Stimulated activated naive CD4-positive, alpha-beta T cell treated with Interleukin-2 at 50 U/mL for 16 hours (primary cell): ENCODE results near the gene SH2D4B.
"Not testable (repeated sequence)": the region's sequence is repeated elsewhere in the genome, so short reads cannot be mapped to it uniquely, and the experiment has no call there.

Experiments
- DNase-seq: peaks from one replicate; lab custom pipeline; 2025; lab: John Stamatoyannopoulos, UW

Gene SH2D4B

DNA sequence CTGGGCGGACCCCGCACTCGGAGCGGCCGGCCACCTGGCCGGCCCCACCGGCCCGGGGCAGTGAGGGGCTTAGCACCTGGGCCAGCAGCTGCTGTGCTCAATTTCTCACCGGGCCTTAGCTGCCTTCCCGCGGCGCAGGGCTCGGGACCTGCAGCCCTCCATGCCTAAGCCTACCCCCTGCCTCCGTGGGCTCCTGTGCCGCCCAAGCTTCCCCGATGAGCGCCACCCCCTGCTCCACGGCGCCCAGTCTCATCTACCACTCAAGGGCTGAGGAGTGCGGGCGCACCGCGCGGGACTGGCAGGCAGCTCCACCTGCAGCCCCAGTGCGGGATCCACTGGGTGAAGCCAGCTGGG is 5.6 kb downstream of the SH2D4B start:
- not testable (repeated sequence) for DNase-seq

DNA sequence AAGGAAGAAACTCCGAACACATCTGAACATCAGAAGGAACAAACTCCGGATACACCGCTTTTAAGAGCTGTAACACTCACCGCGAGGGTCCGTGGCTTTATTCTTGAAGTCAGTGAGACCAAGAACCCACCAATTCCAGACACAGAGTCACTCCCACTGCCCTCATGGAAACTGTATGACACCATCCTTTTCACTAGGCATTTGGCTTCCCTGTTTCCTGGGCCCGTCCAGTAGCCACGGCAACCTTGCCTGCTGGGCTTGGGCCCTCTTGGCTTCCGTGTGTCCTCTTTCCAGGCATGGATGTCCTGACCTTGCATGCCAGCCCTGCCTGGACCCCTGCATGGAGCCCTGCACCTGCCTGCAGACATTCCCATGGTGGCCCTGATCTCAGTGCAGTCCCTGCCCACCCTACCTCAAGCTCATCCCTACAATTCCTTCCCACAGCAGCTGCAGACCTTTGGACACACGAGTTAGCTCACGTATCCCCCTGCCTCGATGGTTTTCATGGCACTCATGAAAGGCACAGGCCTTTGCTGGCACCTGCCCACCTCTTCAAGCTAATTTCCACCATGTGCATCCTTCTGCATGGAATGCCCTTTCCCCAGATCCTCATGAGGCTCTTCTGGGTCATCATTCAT is 6.7 kb downstream of the SH2D4B start:
- DNase-seq: no peak

DNA sequence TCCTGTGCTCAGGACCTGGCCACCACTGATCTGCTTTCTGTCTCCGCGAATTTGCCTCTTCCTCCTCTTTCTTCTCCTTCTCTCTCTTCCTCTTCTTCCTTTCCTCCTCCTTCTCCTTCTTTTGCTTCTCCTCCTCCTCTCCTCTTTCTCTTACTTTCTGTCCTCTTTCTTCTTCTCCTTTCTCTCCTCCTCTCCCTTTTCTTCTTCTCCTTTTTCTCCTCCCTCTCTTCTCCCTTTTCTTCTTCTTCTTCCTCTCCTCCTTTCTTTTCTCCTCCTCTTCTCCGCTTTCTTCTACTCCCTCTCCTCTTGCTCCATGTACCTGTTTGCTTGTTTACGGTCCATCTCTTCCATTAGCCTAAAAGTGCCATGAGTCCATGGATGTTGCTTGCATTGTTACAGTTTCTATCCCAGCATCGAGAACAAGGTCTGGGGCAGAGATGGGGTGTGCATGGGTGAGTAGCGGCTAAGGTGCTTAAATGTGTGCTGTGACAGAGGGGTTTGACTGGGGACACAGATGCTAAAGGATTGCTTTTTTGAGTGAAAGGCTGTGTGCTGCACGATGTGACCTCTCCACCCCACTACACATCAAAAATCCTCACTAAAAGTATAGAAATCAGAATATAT is 7.7 kb downstream of the SH2D4B start:
- no peak for DNase-seq

DNA sequence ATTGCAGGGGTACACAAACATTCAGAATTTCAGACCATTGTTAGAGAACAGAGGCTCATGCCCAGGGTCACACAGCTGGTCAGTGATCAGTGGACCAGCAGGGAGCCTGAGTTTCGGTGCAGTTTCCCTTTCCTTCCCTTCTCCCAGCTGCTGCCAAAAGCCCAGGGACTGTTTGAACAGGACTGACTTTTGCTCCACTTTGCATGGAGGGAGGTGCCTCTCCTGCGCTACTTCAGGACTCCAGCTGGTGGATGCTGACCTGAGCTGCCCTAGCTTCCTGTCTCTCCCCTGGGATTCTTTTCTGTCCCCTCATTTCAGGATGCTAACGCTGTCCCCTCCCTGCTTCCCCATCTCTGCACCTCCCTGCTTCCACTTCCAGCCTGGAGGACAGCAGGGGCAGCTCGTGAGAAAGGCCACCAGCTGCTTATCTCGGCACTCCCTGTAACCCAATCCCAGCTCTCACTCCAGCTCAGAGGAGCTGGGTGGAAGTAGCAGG is 14.5 kb downstream of the SH2D4B start:
- DNase-seq: no peak

DNA sequence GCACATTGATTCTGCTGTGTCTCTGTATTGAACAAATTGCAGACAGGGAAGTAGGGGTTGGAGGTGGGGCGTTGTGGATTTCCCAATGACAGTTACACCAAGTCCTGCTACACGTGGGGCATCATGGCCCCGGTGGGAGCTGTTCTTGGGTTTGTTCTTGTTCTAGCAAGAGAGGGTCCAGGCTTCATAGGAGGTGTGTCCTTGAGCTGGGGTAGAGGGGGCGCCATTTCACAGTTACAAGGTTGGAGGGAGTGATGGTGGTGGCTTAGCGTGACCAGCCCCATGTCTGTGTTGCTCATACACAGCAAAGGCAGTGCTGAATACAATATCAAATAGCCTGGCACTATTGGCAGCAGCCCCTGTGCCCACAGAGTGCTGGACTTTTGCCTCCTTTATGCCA is 15.7 kb downstream of the SH2D4B start:
- DNase-seq: no peak

DNA sequence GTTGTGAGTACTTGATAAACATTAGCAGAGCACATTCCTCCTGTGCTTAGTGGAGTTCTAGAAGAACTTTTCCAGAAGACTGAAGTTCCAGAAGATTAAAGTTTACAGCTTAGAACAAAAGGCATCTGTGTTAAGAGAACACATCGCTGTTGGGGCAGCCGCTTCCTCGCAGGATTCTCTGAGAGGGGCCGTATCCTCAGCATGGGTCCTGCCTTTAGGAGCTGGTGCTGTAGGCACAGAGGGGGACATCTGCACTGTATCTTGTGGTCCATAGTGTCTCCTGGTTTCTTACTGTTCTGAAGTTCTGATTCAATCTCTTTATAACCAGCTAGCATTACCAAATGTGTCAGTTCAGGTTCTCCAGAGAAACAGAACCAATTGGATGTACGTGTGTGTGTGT is 16.3 kb downstream of the SH2D4B start:
- no peak for DNase-seq

DNA sequence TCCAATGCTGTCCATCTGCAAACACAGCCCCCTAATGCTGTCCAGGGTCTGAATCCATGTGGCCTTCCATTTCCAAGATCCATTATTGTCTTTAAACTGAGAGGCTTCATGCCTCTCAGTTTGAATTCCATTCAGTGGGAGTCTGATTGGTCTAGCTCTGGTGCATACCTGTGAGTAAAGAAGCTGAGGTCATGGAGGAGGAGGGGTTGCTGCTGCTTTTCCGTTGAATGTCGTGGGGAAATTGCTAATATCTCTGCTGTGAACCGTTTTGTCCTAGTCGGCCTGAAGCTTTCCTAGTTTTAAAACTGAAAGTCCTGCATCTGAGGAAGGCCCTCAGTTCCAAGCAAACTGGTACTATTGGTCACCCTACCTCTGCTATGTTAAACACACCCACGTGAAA is 17.7 kb downstream of the SH2D4B start:
- no peak for DNase-seq

DNA sequence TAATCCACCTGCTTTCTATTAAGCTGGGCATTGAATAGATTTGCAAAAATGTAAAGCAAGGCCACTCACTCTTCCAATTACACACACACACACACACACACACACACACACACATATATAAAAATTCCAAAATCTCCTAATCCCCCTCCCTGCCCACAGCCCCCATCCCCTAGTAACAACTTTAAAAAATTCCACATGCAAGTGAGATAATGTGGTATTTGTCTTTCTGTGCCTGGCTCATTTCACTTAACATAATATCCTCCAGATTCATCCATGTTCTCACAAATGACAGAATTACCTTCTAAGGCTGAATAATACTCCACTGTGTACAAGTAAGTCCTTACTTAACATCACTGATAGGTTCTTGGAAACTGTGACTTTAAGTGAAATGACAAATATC is 24.2 kb downstream of the SH2D4B start:
- no peak for DNase-seq

DNA sequence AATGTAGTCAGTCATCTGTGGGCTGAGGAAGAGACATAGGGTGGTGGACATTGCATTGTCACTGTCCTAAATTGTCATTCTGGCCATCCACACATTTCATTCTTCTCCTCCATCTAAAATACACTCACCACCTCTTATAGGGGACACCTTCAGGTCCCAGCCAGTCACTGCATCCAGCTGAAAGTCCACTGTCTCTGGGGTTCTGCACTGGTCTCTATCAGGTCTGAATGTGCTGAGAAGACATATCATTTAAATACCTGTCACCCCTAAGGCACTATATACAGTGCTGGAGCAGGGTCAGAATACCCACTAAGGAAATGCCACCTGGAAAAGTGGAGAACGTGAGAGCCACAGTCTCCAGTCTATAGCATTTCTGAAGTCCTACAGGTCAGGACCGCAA is 29.6 kb downstream of the SH2D4B start:
- DNase-seq: no peak

DNA sequence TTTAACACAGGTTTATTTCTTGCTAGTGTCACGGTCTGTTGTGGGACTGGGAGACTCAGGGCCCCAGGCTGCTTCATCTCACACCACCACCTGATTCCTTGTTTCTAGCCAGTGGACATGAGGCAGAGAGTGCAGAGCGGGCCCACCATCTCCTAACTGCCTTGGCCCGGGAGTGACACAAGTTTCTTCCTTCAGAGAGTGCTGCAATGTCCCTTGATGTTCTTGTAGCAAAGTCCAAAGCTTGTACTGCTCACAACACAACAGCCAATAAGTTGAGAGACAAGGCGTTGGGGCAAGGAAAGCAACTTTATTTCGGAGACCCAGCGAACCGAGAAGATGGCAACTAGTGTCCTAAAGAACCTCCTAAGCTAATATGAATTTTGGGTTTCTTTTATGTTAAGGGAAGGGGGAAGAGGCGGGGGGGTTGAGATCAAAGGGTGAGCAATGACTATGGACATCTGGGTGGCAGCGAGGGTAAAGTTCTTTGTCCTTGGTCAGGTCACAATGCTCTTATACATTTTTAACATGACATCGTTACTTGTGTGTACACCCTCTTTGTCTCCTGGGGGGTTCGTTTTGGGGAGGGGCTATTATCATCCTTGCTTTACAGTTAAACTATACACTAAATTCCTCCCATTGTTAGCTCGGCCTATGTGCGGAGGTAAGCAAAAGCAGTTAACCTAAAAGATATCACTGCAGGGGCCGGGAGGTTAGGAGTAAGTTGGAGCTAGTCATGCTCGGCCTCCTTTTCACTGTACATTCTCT is 31.6 kb downstream of the SH2D4B start:
- DNase-seq: no peak

DNA sequence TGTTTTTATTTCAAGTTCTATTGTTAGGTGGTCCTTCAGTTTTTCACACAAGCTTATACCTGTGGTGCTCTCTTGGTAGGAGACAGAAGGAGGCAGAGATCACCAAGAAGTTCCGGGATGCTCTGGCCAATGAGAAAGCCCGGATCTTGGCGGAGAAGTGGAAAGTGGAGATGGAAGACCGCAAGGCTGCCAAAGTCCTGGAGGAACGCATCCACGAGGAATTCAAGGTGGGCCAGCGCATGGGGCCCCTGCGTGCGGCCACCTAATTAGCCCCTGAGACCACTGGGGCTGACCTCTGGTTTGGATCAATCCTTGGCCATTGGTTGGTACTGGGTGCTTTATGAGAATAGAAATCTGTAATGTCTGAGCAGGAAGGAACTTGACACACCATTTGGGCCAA is 33.6 kb downstream of the SH2D4B start:
- DNase-seq: no peak

DNA sequence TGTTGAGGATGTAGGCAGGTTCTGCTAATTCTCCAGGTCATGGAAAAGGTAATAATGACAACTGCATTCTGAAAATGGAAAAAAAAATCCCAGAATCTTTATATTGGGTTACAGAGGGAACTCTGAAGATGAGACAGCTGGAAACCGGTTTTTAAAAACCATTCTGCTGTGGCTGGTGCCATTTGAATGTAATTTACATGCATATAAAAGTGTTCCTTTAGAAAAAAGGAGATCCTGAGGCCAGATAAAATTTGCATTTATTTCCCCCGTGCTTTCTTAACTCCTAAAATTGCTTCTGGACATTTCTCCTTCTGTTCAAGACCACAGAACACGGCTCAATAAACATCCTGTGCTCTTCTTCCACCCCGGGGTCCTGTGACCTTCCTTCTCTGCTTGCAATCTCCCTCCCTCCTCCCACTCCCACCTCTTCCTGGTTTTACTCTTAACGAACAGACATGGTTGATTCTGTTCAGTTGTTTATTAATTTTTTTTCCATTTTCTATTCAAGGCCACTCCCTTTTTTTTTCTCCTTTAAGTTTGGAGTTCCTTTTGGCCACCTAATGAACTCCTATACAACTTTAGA is 41.6 kb downstream of the SH2D4B start:
- no peak for DNase-seq

DNA sequence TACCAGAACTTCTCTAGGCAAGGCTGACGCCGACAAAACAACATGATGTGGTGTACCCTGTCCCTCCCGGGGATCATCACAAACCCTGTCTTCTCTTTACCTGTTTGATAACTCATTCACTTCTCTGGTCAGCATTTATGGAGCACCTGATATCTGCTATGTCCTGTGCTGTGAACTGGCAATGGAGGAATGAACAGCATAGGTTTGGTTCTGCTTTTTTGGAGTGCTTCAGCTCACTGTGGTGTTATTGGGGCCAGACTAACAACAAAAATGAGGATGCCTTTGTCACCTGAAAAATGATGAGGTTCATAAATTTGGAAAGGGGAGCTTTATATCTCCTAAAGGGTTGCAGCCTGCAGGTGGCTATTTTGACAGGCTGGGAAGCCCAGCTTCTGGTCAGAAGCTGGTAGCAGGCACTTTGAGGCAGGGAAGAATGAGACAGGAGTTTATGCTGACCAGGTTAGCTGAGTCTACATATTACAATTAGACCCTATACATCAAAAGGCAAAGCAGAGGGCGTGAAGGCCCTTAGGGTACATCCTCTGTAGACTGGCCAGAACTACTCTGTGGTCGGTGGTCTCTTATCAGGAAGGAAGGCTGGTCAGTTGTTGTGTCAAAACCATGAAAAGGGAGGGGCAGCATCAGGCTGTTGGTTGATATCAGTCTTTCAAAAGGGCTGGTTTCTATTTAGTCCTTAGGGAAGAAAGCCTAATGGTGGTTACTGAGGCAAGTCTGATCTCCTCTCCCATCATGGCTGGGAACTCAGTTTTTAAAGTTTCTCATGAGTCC is 42.3 kb downstream of the SH2D4B start:
- DNase-seq: no peak

DNA sequence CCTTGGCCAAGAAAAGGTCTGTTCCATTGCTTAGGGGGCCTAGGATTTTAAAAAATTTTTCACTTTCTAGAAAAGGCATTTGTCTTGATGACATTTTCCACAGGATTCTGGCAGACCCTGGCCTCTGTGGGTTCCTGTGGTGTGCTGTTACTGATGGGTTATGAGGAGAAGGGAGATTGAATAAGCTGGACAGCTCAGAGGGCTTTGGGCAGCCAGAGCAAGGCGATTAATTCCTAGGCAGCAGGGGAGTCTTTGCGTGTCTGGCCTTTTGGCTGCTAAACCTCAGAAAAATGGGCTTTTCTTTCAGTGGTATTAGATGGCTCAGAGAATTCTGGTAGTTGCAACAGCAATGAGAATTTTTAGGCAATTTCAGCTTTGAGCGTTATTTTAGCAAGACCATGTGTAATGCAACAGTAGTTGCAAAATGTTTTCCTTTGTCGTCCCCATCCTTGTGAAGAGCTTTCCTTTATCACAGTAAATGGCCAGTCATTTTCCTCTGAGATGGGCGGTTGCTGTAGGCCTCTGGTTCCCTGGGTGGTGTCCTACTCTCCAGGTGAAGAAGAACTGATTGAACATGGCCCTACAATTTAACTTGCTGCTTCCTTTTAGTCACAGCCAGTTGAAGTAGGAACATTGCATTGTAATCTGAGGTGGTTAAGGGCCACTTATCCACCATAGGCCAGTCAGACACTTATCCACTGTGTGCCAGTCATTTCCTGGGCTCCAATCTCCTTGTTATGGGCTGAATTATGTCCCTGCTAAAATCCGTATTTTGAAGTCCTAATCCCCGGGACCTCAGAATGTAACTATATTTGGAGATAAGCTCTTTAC is 43.2 kb downstream of the SH2D4B start:
- no peak for DNase-seq

DNA sequence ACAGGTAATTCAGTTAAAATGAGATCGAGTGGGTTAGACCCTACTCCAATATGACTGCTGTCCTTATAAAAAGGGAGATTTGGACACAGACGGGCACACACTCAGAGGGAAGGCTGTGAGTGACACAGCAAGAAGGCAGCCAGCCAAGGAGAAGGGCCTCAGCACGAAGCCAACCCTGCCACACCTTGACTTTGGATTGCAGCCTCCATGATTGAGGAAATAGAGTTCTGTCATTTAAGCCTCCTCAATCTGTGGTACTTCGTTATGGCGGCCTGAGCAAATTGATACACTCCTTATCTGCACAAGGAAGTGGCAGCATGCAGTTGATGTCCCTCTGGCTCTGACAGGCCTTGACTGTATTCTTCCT is 43.8 kb downstream of the SH2D4B start:
- DNase-seq: no peak

DNA sequence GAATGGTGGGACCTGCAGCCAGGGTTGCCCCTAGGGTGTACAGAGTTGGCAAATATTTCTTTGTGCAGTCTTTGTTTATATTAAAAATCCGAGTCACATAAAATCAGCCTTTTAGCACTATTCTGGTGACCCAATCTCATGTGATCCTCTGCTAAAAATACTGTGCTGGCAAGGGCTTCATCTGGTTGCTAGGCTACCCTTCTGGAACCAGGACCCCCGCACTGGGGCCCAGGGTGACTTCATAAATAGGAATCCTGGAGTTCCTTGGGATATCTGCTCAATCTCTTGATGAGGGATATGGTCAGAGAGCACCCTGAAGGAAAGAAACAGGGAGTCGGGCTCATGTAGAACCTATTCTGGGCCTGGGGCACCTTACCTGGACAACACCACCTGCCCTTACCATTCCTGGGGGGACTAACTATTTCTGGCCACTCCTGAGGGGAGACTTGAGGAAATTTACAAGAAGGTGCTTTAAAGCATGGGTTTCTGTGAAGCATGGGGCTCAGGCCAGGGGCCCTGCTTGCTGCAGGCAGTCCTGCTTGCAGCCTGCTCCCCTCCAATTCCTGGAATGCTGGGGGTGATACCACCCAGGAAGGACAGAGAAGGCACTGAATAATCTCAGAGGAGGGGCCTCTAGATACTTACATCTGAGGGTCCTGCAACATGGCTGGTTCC is 44.7 kb downstream of the SH2D4B start:
- DNase-seq: no peak

DNA sequence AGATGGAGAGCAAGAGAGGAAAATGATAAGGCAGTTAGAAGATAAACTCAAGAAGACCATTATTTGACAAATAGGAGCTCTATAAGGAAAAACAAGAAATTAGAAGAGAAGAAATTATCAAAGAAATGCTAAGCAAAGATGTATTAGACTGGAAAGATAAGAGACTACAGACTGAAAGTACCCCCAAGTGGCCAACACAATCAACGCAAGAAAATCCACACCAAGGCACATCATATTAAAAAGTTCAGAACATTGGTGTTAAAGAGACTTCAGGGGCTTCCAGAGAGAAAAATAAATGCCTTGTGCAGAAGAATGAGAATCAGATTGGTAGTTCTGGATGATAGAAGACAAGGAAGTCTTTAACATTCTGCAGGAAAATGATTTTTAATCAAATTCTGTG is 46.0 kb downstream of the SH2D4B start:
- no peak for DNase-seq

DNA sequence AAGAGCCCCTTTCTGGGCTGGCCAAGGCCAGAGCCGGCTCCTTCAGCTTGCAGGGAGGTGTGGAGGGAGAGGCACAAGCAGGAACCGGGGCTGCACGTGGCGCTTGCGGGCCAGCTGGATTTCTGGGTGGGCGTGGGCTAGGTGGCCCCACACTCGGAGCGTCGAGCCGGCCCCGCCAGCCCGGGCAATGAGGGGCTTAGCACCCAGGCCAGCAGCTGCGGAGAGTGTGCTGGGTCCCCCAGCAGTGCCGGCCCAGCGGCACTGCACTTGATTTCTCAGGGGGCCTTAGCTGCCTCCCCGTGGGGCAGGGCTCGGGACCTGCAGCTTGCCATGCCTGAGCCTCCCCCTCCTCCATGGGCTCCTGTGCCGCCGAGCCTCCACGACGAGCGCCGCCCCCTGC is 48.1 kb downstream of the SH2D4B start:
- DNase-seq: no peak

DNA sequence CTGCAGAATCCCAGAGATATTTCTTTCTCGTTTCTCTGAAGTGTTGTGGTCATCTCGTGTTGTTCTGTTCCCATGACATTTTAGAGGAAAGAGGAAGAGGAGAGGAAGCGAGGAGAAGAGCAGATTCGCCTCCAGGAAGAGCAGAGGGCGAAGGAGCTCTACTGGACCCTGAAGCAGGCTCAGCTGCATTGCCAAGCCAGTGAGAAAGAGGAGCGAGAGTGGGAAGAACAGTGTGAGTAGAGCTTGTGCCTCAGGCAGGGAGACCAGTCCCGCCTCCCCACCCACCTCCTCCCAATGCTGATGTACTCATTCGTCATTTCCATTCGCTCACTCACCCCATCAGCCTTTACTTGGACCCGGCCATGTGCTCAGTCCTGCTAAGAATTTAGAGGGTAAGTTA is 50.8 kb downstream of the SH2D4B start:
- DNase-seq: no peak

DNA sequence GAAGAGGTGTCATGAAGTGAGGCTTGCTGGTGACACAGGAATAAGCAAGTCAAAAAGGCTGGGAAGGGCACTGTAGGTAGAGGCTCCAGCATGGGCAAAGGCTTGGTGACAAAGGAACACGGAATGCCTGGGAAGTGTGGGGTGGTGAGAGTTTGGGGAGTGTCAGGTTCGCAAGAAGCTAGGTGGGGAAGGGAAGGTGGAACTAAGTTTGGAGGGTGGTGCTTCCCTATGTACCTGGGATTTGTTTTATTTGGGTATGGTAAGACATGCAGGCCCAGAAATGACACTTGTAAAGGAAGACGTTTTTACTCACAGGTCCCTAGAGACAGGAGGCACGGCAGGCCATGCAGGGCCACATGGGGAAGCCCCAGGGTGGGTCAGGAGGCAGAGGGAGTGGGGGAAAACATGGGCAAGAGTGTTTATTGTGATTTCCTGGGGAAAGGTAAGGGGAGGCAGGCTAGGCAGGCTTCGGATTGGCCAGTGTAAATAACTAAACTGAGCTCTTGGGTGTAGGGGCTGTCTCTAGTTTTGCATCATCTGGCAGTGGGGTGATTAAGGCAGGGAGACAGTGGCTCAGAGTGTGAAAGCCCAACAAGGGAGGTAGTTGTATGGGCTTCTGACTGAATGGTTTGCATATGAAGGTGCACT is 52.1 kb downstream of the SH2D4B start:
- no peak for DNase-seq
